ENCODE data around the gene TGM4. TPM values are rescaled to one million over a fixed set of nuclear protein-coding genes. Genes with fewer than 3 reads are reported as not detected.

TGM4 gene
- total RNA-seq, 1 donor from 2014 or later: not detected

DNA sequence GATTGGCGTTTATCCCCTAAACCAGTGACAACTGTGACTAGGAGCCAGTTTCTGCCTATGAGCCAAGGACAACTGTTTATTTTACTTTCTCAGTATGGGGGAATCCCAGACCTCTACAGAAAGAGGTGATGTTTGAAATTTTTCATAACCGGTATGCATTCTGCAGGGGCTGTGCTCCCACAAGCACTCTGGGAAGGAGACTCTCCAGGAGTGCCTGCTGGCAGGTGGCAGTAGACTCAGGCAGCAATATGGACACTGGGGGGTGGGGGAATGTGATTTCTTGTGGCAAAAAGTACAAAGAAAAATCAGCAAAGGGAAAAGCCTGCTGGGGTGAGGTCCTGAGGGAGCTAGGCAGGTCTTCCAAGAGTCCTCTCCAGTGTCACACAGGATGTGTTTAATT is 5.9 kb downstream of the TGM4 start:
- H3K4me3 ChIP-seq (ENCODE audit: low read depth, low read length): no peak overlapping the region
- DNase-seq (ENCODE audit: low read depth): no peak
- TF ChIP-seq, protein P1, sequence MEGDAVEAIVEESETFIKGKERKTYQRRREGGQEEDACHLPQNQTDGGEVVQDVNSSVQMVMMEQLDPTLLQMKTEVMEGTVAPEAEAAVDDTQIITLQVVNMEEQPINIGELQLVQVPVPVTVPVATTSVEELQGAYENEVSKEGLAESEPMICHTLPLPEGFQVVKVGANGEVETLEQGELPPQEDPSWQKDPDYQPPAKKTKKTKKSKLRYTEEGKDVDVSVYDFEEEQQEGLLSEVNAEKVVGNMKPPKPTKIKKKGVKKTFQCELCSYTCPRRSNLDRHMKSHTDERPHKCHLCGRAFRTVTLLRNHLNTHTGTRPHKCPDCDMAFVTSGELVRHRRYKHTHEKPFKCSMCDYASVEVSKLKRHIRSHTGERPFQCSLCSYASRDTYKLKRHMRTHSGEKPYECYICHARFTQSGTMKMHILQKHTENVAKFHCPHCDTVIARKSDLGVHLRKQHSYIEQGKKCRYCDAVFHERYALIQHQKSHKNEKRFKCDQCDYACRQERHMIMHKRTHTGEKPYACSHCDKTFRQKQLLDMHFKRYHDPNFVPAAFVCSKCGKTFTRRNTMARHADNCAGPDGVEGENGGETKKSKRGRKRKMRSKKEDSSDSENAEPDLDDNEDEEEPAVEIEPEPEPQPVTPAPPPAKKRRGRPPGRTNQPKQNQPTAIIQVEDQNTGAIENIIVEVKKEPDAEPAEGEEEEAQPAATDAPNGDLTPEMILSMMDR (conservative IDR thresholded peaks at IDR 0.05; ENCODE audit: low read depth, low read length): no peak

GRCh38 chr3:44883213-44883955 is 9.0 kb downstream of the TGM4 start:
- no peak overlapping the region for H3K4me3 ChIP-seq (ENCODE audit: low read depth, low read length)
- TF ChIP-seq, protein P1 (conservative IDR thresholded peaks at IDR 0.05; ENCODE audit: low read depth, low read length): no peak
- DNase-seq (ENCODE audit: low read depth): no peak

GRCh38 chr3:44883999-44884431 is 9.6 kb downstream of the TGM4 start:
- DNase-seq (ENCODE audit: low read depth): peak; percentile 89
- H3K4me3 ChIP-seq (ENCODE audit: low read depth, low read length): no peak overlapping the region
- TF ChIP-seq, protein P1 (conservative IDR thresholded peaks at IDR 0.05; ENCODE audit: low read depth, low read length): no peak

GRCh38 chr3:44885618-44886017 is 11.2 kb downstream of the TGM4 start:
- no peak overlapping the region for H3K4me3 ChIP-seq (ENCODE audit: low read depth, low read length)
- TF ChIP-seq, protein P1 (conservative IDR thresholded peaks at IDR 0.05; ENCODE audit: low read depth, low read length): no peak
- DNase-seq (ENCODE audit: low read depth): peak; percentile 77

DNA sequence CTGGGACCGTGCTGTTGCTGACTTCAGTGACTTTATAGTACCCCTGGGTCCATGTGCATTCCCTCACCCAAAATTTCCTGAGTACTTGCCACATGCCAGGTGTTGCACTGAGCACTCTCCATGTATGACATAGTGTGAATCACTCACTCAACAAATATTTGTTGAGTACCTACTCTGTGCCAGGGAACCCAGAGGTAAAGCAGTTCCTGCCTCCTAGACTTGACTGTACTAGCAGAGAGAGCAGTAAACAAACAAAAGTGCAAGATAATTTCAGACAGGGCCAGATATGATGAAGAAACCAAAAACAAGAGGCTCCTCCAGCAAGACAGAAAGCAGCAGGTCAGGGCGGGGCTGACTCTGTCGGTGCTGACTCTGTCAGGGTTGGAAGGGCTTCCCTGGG is 12.2 kb downstream of the TGM4 start:
- TF ChIP-seq, protein P1 (conservative IDR thresholded peaks at IDR 0.05; ENCODE audit: low read depth, low read length): no peak
- no peak overlapping the region for H3K4me3 ChIP-seq (ENCODE audit: low read depth, low read length)
- no peak for DNase-seq (ENCODE audit: low read depth)

DNA sequence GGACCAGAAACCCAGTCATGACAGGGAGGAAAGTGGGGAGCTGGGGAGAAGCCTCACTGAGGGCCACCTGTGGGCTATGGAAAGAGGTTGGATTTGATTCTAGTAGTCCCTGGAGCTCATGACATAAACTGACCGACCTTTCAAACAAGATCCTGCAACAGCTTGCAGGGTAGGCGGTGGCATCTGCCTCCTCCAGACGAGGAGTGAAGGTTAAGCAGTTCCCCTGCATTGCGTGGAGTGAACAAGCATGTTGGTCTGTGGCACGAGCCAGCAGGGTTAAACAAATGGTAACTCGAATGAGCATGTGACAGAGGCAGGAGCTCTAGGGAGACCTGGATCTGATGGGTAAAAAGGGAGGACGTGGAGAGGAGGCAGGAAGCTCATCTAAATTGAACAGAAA is 12.7 kb downstream of the TGM4 start:
- TF ChIP-seq, protein P1 (conservative IDR thresholded peaks at IDR 0.05; ENCODE audit: low read depth, low read length): no peak
- no peak overlapping the region for H3K4me3 ChIP-seq (ENCODE audit: low read depth, low read length)
- no peak for DNase-seq (ENCODE audit: low read depth)

DNA sequence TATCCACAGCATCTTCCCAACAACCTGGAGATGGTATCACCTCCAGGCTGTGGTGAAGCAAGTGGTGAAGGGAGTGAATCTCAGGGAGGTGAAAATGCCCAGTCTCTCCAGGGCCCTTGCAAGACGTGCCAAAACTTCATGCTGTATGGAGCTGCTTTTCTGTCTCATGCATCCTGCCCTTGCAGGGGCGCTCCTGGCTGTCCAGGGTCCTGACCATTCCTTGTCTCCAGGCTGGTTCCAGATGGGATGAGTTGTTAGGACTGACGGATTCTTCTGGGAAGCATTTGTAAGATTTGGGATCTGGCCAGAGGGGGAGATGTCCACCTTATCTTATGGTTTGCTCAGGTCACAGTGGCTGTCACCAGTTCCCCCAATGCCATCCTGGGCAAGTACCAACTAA is 15.8 kb downstream of the TGM4 start:
- H3K4me3 ChIP-seq (ENCODE audit: low read depth, low read length): no peak overlapping the region
- DNase-seq (ENCODE audit: low read depth): no peak
- TF ChIP-seq, protein P1 (conservative IDR thresholded peaks at IDR 0.05; ENCODE audit: low read depth, low read length): no peak

Data from epithelial cell of proximal tubule (primary cell).